Measurements from ENCODE around the gene YY2. TPM values are rescaled to one million over a fixed set of nuclear protein-coding genes. Genes with fewer than 3 reads are reported as not detected.
"Not testable (repeated sequence)": the region's sequence is repeated elsewhere in the genome, so short reads cannot be mapped to it uniquely, and the experiment has no call there.

The YY2 gene
- total RNA-seq, 2 donors from 2014 or later: 1.0 to 1.1 TPM

GRCh38 chrX:21843179-21843578, 12.6 kb upstream of the YY2 start:
- H3K36me3 Mint-ChIP-seq (ENCODE audit: insufficient read depth in 2 of 2): peaks cover 3% of the 10 kb centered on the region in 2 donors
- peaks cover 11% of the 10 kb centered on the region for H3K4me1 Mint-ChIP-seq (ENCODE audit: low read depth)
- no peak for ATAC-seq (replicated peaks in 1 of 2)
- DNase-seq: no peak
- H3K9me3 Mint-ChIP-seq: no peaks in the 10 kb centered on the region
- H3K27ac Mint-ChIP-seq: no peak overlapping the region
- no peak overlapping the region for H3K4me3 Mint-ChIP-seq
- no peaks in the 10 kb centered on the region for H3K27me3 Mint-ChIP-seq (ENCODE audit: low read depth)

- Mint-ChIP-seq H3K9me3 (no peaks in the 10 kb centered on the region), H3K4me1 (ENCODE audit: low read depth) (peaks cover 9% of the 10 kb centered on the region), H3K27ac (no peak overlapping the region), H3K4me3 (no peak overlapping the region), H3K27me3 (ENCODE audit: low read depth) (no peaks in the 10 kb centered on the region), H3K36me3 (ENCODE audit: insufficient read depth in 2 of 2) (peaks cover 3% of the 10 kb centered on the region in 2 donors)
- ATAC-seq (replicated peaks in 1 of 2): no peak
- no peak for DNase-seq
Observed at GRCh38 chrX:21845096-21845495, 10.7 kb upstream of the YY2 start.

- peaks cover 3% of the 10 kb centered on the region in 2 donors for H3K36me3 Mint-ChIP-seq (ENCODE audit: insufficient read depth in 2 of 2)
- no peak overlapping the region for H3K27ac Mint-ChIP-seq
- H3K4me3 Mint-ChIP-seq: no peak overlapping the region
Observed at GRCh38 chrX:21847342-21847741, 8.4 kb upstream of the YY2 start.

DNA sequence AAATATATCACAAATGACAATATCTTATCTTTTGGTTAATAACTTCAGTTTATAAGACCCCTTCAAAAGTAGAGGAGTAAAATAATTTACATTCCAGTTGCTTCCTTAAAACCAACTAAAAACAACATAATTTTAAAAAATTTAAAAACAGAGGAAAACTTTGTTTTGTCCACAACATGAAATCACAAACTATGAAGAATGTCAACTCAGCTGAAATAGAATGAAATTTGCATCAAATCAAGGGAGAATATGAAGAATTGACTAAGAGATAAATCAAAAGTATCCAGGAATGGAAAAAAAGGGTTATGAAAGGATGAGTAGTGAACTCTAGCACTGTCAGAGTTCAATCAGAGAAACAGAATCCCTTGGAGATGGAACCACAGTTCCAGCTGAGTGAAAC, 2.2 kb upstream of the YY2 start:
- ATAC-seq (replicated peaks in 1 of 2): no peak
- H3K27ac Mint-ChIP-seq: no peak overlapping the region
- H3K4me3 Mint-ChIP-seq: no peak overlapping the region
- H3K4me1 Mint-ChIP-seq (ENCODE audit: low read depth): no peaks in the 10 kb centered on the region
- H3K27me3 Mint-ChIP-seq (ENCODE audit: low read depth): no peaks in the 10 kb centered on the region
- no peak for DNase-seq
- peaks cover 0 to 2% of the 10 kb centered on the region in 2 donors for H3K36me3 Mint-ChIP-seq (ENCODE audit: insufficient read depth in 2 of 2)
- H3K9me3 Mint-ChIP-seq: no peaks in the 10 kb centered on the region

More at GRCh38 chrX:21847342-21847741, 8.4 kb upstream of the YY2 start:
- ATAC-seq (replicated peaks in 1 of 2) (no peak), DNase-seq (no peak)
- Mint-ChIP-seq H3K4me1 (ENCODE audit: low read depth) (no peaks in the 10 kb centered on the region), H3K9me3 (no peaks in the 10 kb centered on the region), H3K27me3 (ENCODE audit: low read depth) (no peaks in the 10 kb centered on the region)

- Mint-ChIP-seq H3K36me3 (ENCODE audit: insufficient read depth in 2 of 2) (peaks cover 0 to 2% of the 10 kb centered on the region in 2 donors), H3K4me1 (ENCODE audit: low read depth) (no peaks in the 10 kb centered on the region), H3K27ac (no peak overlapping the region), H3K4me3 (no peak overlapping the region), H3K9me3 (no peaks in the 10 kb centered on the region), H3K27me3 (ENCODE audit: low read depth) (no peaks in the 10 kb centered on the region)
- ATAC-seq (replicated peaks in 1 of 2): no peak
- no peak for DNase-seq
Observed at GRCh38 chrX:21856504-21856903, 717 bp downstream of the YY2 start.

DNA sequence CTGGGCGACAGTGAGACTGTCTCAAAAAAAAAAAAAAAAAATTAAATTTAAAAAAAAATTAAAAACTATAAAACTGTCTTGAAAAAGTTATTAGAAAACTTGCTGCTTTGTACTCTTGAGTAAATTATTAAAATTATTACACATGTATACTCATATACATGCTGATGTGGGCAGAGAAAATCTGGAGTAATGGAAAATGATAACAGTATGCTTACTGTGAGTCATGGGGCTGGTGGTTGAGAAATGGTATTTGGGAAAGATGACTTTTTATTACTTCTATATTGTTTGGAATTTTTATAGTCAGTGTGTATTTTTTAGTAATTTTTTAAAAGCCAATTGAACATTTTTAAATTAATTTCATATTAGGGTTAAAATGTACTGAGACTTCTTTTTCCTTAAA, 7.5 kb downstream of the YY2 start:
- no peak overlapping the region for H3K4me3 Mint-ChIP-seq
- no peaks in the 10 kb centered on the region for H3K4me1 Mint-ChIP-seq (ENCODE audit: low read depth)
- no peaks in the 10 kb centered on the region for H3K36me3 Mint-ChIP-seq (ENCODE audit: insufficient read depth in 2 of 2)
- H3K9me3 Mint-ChIP-seq: no peaks in the 10 kb centered on the region
- H3K27me3 Mint-ChIP-seq (ENCODE audit: low read depth): no peaks in the 10 kb centered on the region
- ATAC-seq (replicated peaks in 1 of 2) (no peak), DNase-seq (no peak)
- H3K27ac Mint-ChIP-seq: no peak overlapping the region

GRCh38 chrX:21865436-21865835, 9.6 kb downstream of the YY2 start:
- no peak for ATAC-seq (replicated peaks in 1 of 2)
- Mint-ChIP-seq H3K36me3 (ENCODE audit: insufficient read depth in 2 of 2) (no peaks in the 10 kb centered on the region), H3K4me1 (ENCODE audit: low read depth) (no peaks in the 10 kb centered on the region), H3K27ac (no peak overlapping the region), H3K4me3 (no peak overlapping the region), H3K27me3 (ENCODE audit: low read depth) (no peaks in the 10 kb centered on the region), H3K9me3 (no peaks in the 10 kb centered on the region)
- DNase-seq: no peak

- ATAC-seq (replicated peaks in 1 of 2) (no peak), DNase-seq (no peak)
- Mint-ChIP-seq H3K27ac (no peak overlapping the region), H3K9me3 (no peaks in the 10 kb centered on the region), H3K36me3 (ENCODE audit: insufficient read depth in 2 of 2) (no peaks in the 10 kb centered on the region), H3K4me3 (no peak overlapping the region), H3K4me1 (ENCODE audit: low read depth) (no peaks in the 10 kb centered on the region), H3K27me3 (ENCODE audit: low read depth) (no peaks in the 10 kb centered on the region)
Observed at GRCh38 chrX:21870494-21870893, 14.7 kb downstream of the YY2 start.

DNA sequence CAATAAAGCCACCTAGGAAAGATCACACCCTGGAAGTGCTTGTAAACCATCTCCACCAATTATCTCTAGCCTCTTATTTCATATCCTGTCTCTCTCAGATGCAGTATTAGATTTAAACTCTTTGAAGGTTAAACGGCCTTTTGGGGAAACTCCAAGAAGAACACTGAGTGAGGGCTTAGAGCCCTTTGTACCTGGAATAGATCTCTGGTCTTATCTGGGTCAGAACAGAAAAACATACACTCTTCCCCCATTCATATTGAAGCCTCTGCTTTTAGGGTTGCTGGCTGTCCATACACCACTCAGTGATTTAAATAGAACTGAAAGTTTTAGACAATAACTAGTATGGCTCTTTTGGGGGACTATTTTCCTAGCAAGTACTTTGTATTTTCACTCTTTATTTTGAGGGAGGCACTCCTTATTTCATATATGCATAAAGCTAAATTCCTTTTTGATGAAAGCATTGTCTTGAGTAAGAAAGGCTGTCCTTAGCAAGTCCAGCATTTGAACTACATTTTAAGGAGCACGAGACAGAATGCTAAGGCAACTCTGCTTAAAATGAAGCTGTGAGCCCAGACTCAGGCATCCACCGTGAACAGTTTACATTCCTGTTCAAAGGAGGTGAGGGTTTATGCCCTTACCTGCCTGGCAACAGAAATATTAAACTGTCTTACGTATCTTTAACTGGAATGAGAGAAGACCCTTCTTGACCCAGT, 17.4 kb downstream of the YY2 start:
- H3K9me3 Mint-ChIP-seq: no peaks in the 10 kb centered on the region
- H3K4me1 Mint-ChIP-seq (ENCODE audit: low read depth): no peaks in the 10 kb centered on the region
- H3K4me3 Mint-ChIP-seq: no peak overlapping the region
- no peaks in the 10 kb centered on the region for H3K27me3 Mint-ChIP-seq (ENCODE audit: low read depth)
- H3K27ac Mint-ChIP-seq: no peak overlapping the region
- ATAC-seq (replicated peaks in 1 of 2) (no peak), DNase-seq (no peak)
- H3K36me3 Mint-ChIP-seq (ENCODE audit: insufficient read depth in 2 of 2): no peaks in the 10 kb centered on the region

DNA sequence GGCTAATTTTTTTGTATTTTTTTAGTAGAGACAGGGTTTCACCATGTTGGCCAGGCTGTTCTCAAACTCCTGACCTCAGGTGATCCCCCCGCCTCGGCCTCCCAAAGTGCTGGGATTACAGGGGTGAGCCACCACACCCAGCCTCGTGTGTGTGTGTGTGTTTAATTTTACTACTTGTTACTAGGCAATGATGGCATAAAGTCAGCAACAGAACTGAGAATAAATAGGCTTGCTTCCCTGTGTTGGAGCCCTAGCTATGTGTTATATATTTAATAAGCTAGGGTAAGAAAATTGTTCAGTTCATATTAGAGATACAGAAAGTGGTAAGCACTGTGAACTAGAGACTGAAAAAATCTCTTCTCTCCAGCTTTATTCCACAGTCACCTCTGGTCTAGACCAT, 18.4 kb downstream of the YY2 start:
- not testable (repeated sequence) for H3K27ac Mint-ChIP-seq; H3K4me3 Mint-ChIP-seq; H3K27me3 Mint-ChIP-seq (ENCODE audit: low read depth); DNase-seq; H3K4me1 Mint-ChIP-seq (ENCODE audit: low read depth); H3K36me3 Mint-ChIP-seq (ENCODE audit: insufficient read depth in 2 of 2); H3K9me3 Mint-ChIP-seq; ATAC-seq (replicated peaks in 1 of 2)

- H3K9me3 Mint-ChIP-seq: no peaks in the 10 kb centered on the region
- H3K27ac Mint-ChIP-seq: no peak overlapping the region
- DNase-seq: no peak
- H3K4me1 Mint-ChIP-seq (ENCODE audit: low read depth): no peaks in the 10 kb centered on the region
- no peak for ATAC-seq (replicated peaks in 1 of 2)
- H3K4me3 Mint-ChIP-seq: no peak overlapping the region
- no peaks in the 10 kb centered on the region for H3K27me3 Mint-ChIP-seq (ENCODE audit: low read depth)
- H3K36me3 Mint-ChIP-seq (ENCODE audit: insufficient read depth in 2 of 2): no peaks in the 10 kb centered on the region
Observed at GRCh38 chrX:21875013-21875412, 19.2 kb downstream of the YY2 start.

DNA sequence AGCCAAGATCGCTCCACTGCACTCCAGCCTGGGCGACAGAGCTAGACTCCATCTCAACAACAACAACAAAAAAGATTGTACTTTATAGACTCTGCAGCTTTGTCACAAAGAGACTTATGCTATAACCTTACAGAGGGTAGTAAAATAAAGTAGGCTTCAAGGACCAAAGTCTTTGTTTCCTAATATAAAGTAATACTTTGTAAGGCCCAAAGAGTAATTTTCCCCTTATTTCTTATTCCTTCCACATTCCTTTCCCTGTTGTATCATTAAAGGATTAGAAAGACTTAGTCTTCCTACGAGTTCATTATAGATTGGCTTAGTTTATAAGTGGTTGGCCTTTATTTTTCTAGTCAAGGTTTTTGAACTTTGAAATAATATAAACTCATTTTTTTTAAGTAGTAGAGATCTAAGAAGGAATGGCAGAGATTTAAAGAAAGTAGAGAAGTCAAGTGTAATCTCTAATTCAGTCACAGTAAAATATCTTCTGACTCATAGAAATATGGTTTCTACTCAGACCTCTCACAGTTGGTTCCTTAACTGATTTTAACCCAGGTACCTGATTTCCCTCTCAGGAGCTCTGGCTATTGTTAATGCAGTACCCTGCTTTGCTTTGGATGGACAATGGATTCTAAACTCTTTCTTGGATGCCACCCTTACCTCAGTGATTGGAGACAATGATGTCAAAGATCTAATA, 26.2 kb downstream of the YY2 start:
- Mint-ChIP-seq H3K9me3 (no peaks in the 10 kb centered on the region), H3K36me3 (ENCODE audit: insufficient read depth in 2 of 2) (no peaks in the 10 kb centered on the region), H3K4me1 (ENCODE audit: low read depth) (no peaks in the 10 kb centered on the region), H3K27ac (no peak overlapping the region), H3K27me3 (ENCODE audit: low read depth) (no peaks in the 10 kb centered on the region), H3K4me3 (no peak overlapping the region)
- DNase-seq (no peak), ATAC-seq (replicated peaks in 1 of 2) (peak in 1 of 2 donors; percentile 43)

DNA sequence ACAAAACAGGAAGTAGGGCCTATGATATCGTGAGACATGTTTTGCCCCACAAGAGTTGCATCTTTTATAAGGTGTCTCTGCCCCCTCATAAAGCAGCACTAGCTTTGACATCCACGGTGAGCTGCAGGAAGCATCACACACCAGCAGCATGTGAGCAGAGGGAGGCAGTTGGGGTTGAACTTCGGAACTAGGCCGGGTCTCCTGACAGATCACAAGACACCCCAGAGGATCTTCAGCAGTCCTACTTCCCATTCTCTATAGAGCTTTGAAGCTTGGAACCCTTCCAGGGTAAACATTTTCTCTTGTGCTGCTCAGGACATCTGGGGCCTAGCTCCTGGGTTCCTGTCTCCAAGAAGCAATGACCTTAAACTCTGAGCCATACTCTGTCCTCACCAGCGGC, 27.5 kb downstream of the YY2 start:
- H3K27me3 Mint-ChIP-seq (ENCODE audit: low read depth): no peaks in the 10 kb centered on the region
- DNase-seq (no peak), ATAC-seq (replicated peaks in 1 of 2) (peak in 1 of 2 donors; percentile 25)
- H3K9me3 Mint-ChIP-seq: no peaks in the 10 kb centered on the region
- H3K36me3 Mint-ChIP-seq (ENCODE audit: insufficient read depth in 2 of 2): no peaks in the 10 kb centered on the region
- H3K27ac Mint-ChIP-seq: no peak overlapping the region
- no peaks in the 10 kb centered on the region for H3K4me1 Mint-ChIP-seq (ENCODE audit: low read depth)
- H3K4me3 Mint-ChIP-seq: no peak overlapping the region

GRCh38 chrX:21885568-21885967, 29.8 kb downstream of the YY2 start:
- no peak for ATAC-seq (replicated peaks in 1 of 2)
- Mint-ChIP-seq H3K36me3 (ENCODE audit: insufficient read depth in 2 of 2) (no peaks in the 10 kb centered on the region), H3K27me3 (ENCODE audit: low read depth) (no peaks in the 10 kb centered on the region), H3K27ac (no peak overlapping the region), H3K4me3 (no peak overlapping the region), H3K9me3 (no peaks in the 10 kb centered on the region), H3K4me1 (ENCODE audit: low read depth) (no peaks in the 10 kb centered on the region)
- DNase-seq: no peak

All from activated T-cell treated with anti-CD3 and anti-CD28 coated beads, Interleukin-2, amount 50 U/mL, for 72 hours (primary cell).